ENCODE results near the gene ATP10B. TPM values are rescaled to one million over a fixed set of nuclear protein-coding genes. Genes with fewer than 3 reads are reported as not detected.

Gene ATP10B
- total and polyA plus RNA-seq, 2 of the 8 experiments (the other 6 are each of a cell fraction or from before 2014, with no cell fraction given): 0.06 to 0.11 TPM

DNA sequence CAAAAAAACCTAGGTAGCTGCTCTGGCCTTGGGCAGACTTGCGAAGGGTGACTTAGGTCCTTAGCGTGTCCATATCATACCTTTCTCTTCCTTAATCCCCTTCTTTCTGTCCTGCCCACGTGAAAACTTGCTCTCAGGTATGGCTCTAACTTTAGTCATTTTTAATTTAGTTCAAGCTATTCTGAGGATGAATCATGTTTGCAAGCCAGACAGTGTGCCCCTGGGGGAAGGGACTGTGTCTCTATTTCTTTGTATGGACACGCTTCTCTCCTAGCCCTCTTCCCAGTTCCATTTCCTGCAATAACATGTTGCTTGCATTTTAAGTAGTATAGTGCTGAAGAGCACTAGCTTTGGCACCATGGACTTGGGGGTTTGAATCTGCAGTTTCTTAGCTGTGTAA lies 309.7 kb downstream of the ATP10B start (continued):
- TF ChIP-seq, protein P1, sequence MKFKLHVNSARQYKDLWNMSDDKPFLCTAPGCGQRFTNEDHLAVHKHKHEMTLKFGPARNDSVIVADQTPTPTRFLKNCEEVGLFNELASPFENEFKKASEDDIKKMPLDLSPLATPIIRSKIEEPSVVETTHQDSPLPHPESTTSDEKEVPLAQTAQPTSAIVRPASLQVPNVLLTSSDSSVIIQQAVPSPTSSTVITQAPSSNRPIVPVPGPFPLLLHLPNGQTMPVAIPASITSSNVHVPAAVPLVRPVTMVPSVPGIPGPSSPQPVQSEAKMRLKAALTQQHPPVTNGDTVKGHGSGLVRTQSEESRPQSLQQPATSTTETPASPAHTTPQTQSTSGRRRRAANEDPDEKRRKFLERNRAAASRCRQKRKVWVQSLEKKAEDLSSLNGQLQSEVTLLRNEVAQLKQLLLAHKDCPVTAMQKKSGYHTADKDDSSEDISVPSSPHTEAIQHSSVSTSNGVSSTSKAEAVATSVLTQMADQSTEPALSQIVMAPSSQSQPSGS (IDR thresholded peaks at IDR 0.05; ENCODE audit: low read length): no peak

All from H1 (cell line).